CD4-positive, alpha-beta T cell treated with Interleukin-21 for 1 hour (primary cell): Measurements from ENCODE around the gene LYPD6B.

ENCODE experiments used
- DNase-seq: peaks from one replicate; pipeline ENCODE4 v3.0.0-alpha.2; 2020

LYPD6B gene

GRCh38 chr2:149015501-149015900 is 23.0 kb upstream of the LYPD6B start:
- no peak for DNase-seq

GRCh38 chr2:149015926-149016563 is 22.5 kb upstream of the LYPD6B start:
- DNase-seq, result no peak

- DNase-seq, result peak; percentile 63
Measured at GRCh38 chr2:149017116-149017985, 21.1 kb upstream of the LYPD6B start.

GRCh38 chr2:149018981-149019380 is 19.5 kb upstream of the LYPD6B start:
- DNase-seq, result no peak

- no peak for DNase-seq
Measured at GRCh38 chr2:149019768-149020167, 18.7 kb upstream of the LYPD6B start.

- no peak for DNase-seq
Measured at GRCh38 chr2:149020432-149020851, 18.1 kb upstream of the LYPD6B start.

GRCh38 chr2:149021271-149021719 is 17.2 kb upstream of the LYPD6B start:
- DNase-seq, result no peak

- DNase-seq, result no peak
Measured at GRCh38 chr2:149021761-149022160, 16.7 kb upstream of the LYPD6B start.

GRCh38 chr2:149023091-149023490 is 15.4 kb upstream of the LYPD6B start:
- DNase-seq, result no peak

GRCh38 chr2:149027590-149028250 is 10.8 kb upstream of the LYPD6B start:
- DNase-seq, result no peak

GRCh38 chr2:149028377-149028776 is 10.1 kb upstream of the LYPD6B start:
- no peak for DNase-seq

GRCh38 chr2:149028891-149029290 is 9.6 kb upstream of the LYPD6B start:
- no peak for DNase-seq

- no peak for DNase-seq
Measured at GRCh38 chr2:149029307-149029965, 9.1 kb upstream of the LYPD6B start.

- no peak for DNase-seq
Measured at GRCh38 chr2:149031396-149031795, 7.1 kb upstream of the LYPD6B start.

- DNase-seq, result no peak
Measured at GRCh38 chr2:149033716-149034115, 4.8 kb upstream of the LYPD6B start.

- DNase-seq, result no peak
Measured at GRCh38 chr2:149034406-149034805, 4.1 kb upstream of the LYPD6B start.

- no peak for DNase-seq
Measured at GRCh38 chr2:149036507-149037293, 1.8 kb upstream of the LYPD6B start.

- DNase-seq, result no peak
Measured at GRCh38 chr2:149037851-149038250, 648 bp upstream of the LYPD6B start.

GRCh38 chr2:149039213-149039724 is 770 bp downstream of the LYPD6B start:
- DNase-seq, result no peak

GRCh38 chr2:149040451-149040850 is 2.0 kb downstream of the LYPD6B start:
- DNase-seq, result peak; percentile 42

- DNase-seq, result no peak
Measured at GRCh38 chr2:149041482-149041881, 3.0 kb downstream of the LYPD6B start.

- DNase-seq, result no peak
Measured at GRCh38 chr2:149042881-149043280, 4.4 kb downstream of the LYPD6B start.
